Hematopoietic multipotent progenitor cell (in vitro differentiated cells): ENCODE results near the gene TMEM167B. TPM values are rescaled to one million over a fixed set of nuclear protein-coding genes. Genes with fewer than 3 reads are reported as not detected.
"Not testable (repeated sequence)": the region's sequence is repeated elsewhere in the genome, so short reads cannot be mapped to it uniquely, and the experiment has no call there.

ENCODE experiments used
- DNase-seq, 3 donors: peaks; one replicate each; pipeline ENCODE4 v3.0.0-alpha.2; 2011 to 2015; ENCODE audit warnings: low read depth in 2 of 3, low spot score in 2 of 3
- total RNA-seq: library from RNA; depleted of rRNA; stranded (reverse); fragments of >200 nt; gene quantifications from one replicate; pipeline ENCODE4 v1.2.3, GENCODE V29; 2012

TMEM167B gene
- total RNA-seq, 1 donor = 14.8 TPM

DNA sequence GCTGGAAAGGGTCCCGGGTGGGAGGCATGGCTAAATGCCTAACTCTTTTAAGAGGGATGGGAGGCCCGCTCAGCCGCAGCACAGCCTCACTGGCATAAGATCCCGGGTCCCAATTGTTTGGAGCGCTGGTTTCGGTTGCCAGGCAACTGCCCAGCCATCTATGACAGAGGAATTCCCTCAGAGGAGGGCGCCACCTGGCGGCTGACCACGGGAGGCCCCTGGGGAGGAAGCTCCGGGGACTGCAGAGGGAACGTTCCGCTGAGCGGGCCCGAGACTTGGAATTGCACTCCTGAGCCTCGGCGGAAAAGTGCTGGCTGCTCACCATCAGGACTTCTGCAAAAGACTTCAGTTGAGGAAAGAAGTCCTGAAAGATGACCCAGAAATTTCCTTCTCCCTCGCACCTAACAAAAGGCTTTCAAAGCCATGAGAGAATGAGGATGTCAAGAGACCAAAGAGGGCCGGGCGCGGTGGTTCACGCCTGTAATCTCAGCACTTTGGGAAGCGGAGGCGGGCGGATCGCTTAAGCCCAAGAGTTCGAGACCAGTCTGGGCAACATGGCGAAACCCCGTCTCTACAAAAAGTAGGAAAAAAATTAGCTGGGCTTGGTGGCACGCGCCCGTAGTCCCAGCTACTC, 22.2 kb downstream of the TMEM167B start:
- peak; percentile 77 to 88 (median 84) for DNase-seq

DNA sequence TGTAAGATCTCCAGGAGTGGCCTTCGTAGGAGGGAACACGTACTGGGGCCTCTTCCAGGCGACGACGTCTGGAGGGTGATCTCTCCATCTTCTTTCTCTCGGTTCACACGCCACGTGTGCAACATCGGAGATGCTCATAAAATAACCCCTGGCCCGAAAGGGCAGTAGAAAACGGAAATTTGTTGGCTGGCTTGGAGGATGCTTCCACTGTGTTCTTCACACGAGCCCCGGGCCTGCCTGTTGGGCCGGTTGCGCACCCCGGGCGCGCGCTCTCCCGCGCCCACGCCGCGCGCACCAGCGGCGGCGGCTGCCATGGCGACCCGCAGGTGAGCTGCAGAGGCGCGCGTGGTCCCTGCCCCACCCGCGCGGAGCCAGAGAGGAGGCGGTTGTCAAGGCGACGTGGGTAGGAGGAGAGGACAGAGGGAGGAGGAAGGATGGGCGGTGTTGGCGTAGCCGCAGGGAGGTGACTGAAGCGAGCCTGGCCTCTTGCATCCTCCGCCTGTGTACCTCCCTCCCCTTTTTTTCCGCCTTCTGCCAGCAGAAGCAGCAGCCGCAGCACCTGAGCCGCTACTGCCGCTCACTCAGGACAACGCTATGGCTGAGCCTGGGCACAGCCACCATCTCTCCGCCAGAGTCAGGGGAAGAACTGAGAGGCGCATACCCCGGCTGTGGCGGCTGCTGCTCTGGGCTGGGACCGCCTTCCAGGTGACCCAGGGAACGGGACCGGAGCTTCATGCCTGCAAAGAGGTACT, 23.2 kb downstream of the TMEM167B start, which contains the start of gene ELAPOR1:
TSS of gene ELAPOR1 (plus strand) at position 526 of the 752 bp plus-strand sequence. CDS start at position 595, 69 bp downstream.
- DNase-seq = peak; percentile 34 to 77 (median 45)

DNA sequence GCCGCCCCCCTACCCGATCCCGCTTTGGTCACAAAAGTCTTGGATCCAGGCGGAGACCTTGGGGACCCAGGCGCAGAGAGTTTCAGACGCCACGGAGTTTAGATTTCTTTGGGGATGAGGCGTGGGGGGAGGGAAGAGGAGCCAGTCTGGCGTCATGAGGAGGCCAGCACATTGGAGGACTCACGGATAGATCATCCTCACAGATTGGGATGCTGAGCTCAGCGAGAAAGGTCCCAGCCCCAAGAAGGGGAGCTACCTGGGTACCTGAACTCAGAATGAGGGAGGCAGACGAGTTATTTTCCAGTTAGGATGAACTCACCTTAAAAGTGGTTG, 23.7 kb downstream of the TMEM167B start:
- no peak for DNase-seq

DNA sequence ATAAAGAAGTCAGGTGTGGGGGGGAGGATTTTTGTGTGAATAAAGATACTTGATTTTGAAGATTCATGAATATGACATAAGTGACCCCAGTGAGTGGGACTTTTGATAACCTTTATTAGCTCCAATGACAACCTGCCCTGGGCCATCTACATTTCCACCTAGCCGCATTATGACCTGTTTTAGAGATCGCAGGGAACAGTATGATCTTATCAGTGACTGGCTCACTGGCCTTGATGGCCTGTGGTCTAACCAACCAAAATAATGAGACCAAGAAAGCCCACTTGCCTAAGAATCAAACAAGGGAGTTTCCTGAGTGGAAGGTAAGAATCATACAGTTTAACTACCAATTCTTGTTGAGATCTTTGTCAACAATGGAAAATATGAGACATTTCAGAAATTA, 25.1 kb downstream of the TMEM167B start:
- no peak for DNase-seq

DNA sequence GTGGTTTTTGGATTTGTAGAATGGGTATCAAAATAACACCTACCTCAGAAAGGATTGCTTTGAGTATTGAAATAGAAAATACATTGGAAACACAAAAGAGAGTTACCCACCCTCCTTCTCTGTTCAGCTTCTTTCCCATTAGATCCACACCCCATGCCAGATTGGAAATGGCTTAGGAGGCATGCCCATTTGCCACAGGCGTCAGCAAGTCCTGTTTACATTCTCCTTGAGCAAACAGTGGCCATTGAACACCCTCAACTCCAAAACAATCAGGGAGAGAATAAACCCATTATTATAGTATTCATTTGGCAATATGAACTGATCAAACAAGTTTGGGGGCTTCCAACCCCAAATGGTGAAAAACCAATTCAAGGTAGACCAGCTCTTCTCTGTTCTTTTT, 25.7 kb downstream of the TMEM167B start:
- no peak for DNase-seq

DNA sequence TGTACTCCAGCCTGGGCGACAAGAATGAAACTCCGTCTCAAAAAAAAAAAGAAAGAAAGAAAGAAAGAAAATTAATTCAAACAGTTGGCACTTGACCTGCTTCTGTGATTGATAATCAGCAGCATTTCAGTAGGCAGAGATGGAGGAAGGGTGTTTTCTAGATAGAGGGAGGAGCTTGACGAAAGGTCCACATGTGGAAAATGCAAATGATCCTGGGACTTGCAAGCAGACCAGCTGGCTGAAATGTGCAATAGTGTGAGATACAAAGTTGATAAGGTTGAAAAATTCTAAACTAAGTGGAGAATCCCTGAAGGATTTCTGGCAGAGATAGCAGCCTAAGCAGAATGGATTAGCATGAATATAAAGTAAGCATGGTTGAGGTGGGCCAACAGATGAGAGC, 27.5 kb downstream of the TMEM167B start:
- no peak for DNase-seq

DNA sequence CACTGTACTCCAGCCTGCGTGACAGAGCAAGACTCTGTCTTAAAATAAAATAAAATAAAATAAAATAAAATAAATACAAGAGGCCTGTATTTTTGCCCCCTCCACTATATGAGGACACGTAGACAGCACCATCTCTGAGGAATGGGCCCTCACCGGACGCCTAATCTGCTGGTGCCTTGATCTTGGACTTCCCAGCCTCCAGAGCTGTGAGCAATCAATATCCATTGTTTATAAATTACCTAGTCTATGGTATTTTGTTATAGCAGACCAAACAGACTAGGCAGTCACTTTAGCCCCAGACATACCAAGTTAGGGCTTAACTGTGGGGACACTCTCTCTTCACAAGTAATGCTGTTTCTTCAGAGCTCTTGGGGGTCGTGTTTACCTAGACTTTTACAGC, 29.8 kb downstream of the TMEM167B start:
- no peak for DNase-seq

DNA sequence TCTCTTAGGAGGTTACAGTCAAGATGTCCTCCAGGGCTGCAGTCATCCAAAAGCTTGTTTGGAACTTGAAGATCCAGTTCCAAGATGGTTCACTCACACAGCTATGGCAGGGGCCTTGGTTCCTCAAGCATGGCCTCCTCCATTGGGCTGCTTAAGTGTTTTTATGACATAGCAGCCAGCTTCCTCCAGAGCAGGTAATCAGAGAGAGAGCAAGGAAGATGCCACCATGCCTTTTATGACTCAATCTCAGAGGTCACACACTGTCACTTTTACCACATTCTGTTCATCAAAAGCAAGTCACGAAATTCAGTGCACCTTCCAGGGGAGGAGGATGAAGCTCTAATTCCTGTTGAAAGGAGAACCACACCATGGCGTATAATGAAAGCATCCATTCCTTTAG, 40.5 kb downstream of the TMEM167B start:
- no peak for DNase-seq

DNA sequence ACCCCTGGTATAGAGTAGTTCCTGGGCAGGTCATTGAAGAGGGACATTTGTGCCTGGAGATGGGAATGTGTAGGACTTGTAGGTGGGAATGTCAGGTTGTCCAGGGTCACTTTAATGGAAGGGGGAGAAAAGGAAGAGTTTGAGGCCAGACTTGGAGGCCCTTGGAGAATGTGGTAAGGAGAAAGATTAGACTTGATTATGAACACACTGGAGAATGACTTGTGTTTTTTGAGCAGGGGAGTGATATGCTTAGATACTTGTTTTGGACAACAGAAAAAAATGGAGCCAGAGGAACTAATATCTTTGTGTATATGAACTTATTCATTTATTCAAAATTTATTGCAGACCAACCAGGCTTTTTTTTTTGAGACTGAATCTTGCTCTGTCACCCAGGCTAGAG, 41.2 kb downstream of the TMEM167B start:
- DNase-seq = no peak

DNA sequence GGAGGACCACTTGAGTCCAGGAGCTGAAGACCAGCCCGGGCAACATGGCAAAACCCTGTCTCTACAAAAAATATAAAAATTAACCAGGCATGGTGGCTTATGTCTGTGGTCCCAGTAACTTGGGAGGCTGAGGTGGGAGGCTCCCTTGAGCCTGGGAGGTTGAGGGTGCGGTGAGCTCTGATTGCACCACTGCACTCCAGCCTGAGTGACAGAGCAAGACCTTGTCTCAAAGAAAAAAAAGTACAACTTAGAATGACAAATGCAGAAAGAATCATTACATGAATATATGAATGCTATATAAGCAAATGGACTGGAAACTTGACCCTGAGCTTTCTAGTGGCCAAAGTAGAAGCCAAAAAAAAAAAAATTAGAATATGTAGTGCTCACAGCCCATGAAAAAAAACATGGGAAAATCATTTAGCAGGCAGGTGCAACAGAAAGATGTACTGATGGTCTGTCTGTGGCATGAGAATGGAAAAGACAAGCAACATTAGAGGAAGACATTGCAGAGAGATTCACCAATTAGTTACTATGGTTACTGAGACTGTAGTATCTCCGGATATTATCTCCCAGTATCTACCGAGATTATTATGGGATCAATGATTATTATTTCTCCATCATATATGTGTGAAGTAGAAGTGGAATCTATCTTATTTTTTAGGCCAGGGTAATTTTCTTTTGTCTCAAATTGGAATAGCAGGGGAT, 42.6 kb downstream of the TMEM167B start:
- no peak for DNase-seq

DNA sequence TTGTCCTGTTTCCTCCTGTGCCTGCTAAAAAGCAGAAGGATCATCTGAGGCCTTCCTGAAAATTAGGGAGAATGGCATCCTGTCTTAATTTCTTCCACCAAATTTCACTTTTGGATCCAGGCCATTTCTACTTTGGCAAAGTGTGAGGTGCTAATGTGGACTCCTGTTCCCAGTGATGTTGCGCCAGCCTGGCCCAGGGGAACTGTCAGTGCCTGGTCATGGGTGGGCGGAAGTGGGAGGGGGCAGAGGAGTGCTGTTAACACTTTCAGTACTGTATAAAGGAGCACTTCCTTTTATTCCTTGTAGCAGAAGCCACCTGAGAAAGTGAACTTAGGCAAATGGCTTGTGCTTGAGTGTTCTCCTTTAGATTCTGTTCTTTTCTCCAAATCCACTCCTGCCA, 43.3 kb downstream of the TMEM167B start:
- DNase-seq = peak in 2 of 3 donors; percentile 25 to 50

DNA sequence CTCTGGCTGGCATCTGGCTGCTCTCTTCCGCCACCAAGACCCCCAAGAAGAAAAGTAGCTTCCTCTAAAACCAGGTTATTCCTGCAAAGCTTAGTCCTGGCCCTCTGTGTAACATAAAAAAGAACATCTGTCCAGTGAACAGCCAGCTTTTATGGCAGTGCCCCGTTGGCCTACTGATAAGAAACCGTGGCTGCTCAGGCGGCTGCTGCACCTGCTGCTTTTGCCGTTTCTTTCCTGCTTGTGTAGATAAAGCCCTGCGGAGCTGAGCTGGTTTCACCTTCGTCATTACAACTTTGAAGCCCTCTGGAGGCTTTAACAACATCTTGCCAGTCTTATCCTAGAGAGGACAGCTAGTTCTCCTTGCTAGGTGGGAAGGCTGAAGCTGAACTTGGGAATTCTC, 43.9 kb downstream of the TMEM167B start:
- DNase-seq = peak in 2 of 3 donors; percentile 77 to 94

DNA sequence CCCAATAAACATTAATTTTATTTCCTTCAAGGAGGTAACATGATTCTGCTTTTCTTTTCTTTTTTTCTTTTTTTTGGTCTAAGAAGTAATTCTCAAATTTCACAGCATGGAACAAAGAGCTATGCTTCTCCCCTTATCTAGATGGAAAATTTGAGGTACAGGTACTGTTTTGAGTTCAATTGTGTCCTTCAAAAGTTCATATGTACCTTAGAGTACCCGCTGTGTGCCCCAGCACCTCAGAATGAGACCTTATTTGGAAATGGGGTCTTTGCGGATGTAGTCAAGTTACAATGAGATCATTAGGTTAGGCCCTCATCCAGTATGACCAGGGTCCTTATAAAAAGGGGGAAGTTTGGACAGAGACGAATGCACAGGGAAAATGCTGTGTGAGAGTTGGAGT, 45.4 kb downstream of the TMEM167B start:
- no peak for DNase-seq

DNA sequence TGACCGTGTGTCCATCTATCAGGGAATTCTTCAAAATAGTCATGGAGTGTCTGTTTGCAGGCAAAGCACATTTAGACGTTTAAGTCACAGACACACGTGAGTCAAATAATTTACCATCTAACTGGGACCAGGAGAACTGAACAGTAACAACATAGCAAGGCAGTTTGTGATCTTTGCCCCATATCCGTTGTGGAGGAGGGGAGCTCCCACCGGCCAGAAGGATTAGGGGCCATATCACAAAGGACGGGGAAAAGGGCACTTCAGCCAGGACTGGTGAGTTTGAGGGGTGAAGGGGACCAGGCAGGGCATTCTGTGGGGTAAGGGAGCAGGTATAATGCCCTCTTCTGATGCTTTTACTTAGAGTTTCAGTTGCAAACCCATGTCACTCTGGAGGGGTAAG, 46.2 kb downstream of the TMEM167B start:
- DNase-seq = no peak

DNA sequence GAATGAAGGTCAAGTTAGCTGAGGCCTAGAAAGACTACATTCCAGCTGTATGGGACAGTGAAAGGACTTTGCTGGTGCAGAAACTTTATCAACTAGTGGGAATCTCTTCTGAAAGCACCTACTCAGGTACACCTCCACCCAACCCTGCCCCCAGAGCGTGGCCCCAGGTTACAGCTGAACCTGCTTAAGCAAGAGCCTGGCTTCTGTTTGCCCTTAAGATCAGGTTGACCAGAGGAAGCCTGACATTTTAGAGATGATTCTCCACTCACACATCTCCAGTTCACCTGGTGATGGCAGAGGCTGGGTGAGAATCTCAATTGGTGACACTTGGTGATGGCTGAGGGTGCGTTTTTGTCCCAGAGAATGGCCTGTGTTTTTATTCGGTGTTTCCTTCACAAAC, 47.4 kb downstream of the TMEM167B start:
- no peak for DNase-seq

DNA sequence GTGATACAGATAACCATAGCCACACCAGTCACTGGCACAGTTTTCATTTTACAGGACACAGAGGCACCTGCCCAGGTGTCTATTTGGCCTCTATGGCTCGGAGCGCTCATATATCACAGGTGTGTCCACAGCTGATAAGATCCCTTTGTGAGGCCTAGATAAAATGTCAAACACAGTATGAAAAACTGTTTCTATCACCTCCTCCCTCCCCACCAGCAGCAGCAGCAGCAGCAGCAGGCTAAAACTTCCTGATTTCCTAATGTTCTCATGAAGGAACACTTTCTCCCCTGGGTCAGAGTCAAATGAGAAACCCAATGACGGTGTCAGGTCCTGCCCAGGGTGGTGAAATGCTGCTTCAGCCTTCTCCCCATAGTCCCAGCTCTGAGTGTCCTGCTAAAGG, 47.8 kb downstream of the TMEM167B start:
- DNase-seq = no peak

DNA sequence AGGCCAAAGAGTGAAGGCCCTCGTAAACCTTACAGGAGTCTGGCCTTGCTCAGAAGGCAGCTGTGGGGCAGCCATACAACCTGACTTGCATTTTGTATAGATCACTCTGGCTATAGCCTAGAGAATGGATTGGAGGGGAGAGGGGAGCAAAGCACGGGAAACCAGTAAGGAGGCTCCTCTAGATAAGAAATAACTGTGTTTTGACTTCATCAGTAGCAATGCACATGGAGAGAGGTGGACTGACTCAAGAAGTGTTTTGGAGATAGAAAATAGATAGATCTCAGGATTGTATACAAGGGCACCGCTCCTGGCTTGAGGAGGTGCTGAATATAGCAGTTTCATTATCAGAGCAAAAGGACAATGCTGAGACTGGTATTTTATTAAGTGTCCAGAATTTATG, 49.8 kb downstream of the TMEM167B start:
- DNase-seq = no peak

DNA sequence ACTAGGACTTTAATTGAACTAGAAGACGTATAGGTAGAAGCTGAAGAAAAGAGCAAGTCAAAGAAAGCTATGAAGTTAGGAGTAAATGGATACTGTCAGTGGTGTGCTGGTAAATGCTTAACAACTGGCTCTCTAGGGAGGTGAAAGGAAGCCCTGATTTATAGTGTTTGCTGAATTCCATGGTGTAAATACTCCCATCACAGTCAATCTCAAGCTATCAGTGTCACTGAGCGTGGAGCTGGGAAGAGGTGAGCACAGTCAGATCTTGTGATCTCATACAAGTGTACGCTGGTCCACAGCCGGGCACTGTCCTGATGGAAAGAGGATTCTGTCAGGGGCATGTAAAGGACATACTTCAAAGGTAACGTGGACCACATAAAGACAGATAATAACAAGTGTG, 51.7 kb downstream of the TMEM167B start:
- DNase-seq = no peak

DNA sequence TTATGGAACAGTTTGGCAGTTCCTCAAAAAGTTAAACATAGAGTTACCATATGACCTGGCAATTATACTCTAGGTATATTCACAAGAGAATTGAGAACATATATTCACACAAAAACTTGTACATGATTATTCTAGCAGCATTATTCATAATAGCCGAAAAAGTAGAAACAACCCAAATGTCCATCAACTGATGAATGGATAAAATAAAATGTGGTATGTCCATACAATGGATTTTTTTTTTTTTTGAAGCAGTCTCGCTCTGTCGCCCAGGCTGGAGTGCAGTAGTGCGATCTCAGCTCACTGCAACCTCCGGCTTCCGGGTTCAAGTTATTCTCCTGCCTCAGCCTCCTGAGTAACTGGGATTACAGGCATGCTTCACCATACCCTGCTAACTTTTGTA, 52.2 kb downstream of the TMEM167B start:
- DNase-seq = not testable (repeated sequence)
